Gastrocnemius medialis (tissue), 4 donors: ENCODE data around the gene ITPR3. TPM values are rescaled to one million over a fixed set of nuclear protein-coding genes. Genes with fewer than 3 reads are reported as not detected.

Experiments
- ATAC-seq, 2 donors: fragments of 150-250 bp; one replicate each; pipeline ENCODE4 v1.9.1; 2016
- DNase-seq, 2 donors: peaks; one replicate each; pipeline ENCODE4 v3.0.0-alpha.2; 2019
- H3K27ac ChIP-seq, 4 donors: fragments of 200-600 bp; sonication (generic); 1 replicate in 1 of 4; 2 replicates in 3 of 4; pipeline ENCODE4 v1.5.1; 2016 to 2018; ENCODE audit warnings: mild to moderate bottlenecking in 2 of 4, moderate library complexity in 1 of 4
- H3K27me3 ChIP-seq, 3 donors: fragments of 200-600 bp; sonication (generic) in 2 of 3; 1 replicate in 1 of 3; 2 replicates in 2 of 3; pipeline versions ENCODE4 v1.5.1 to v1.6.0; 2016 to 2019; ENCODE audit warnings: mild to moderate bottlenecking in 1 of 3, moderate library complexity in 1 of 3
- H3K36me3 ChIP-seq, 2 donors: fragments of 200-600 bp; sonication (generic) in 1 of 2; one replicate each; pipeline ENCODE4 v1.5.1; 2017 to 2018
- H3K4me1 ChIP-seq, 2 donors: fragments of 200-600 bp; sonication (generic) in 1 of 2; one replicate each; pipeline ENCODE4 v1.5.1; 2016 to 2017; ENCODE audit warnings: mild to moderate bottlenecking in 2 of 2
- H3K4me3 ChIP-seq, 4 donors: fragments of 200-600 bp; sonication (generic) in 3 of 4; 1 replicate in 1 of 4; 2 replicates in 3 of 4; pipeline ENCODE4 v1.5.1; 2016 to 2019; ENCODE audit warnings: mild to moderate bottlenecking in 2 of 4
- H3K9me3 ChIP-seq, 3 donors: fragments of 200-600 bp; sonication (generic) in 2 of 3; 1 replicate in 1 of 3; 2 replicates in 2 of 3; pipeline ENCODE4 v1.5.1; 2016 to 2019
- CTCF ChIP-seq, 5 experiments: fragments of 450-650 bp in 3 of 5; fragments of 200-600 bp in 2 of 5; sonication (generic) in 2 of 5; IDR thresholded peaks in 4 of 5; conservative IDR thresholded peaks in 1 of 5; 1 replicate in 4 of 5; 2 replicates in 1 of 5; pipeline ENCODE4 v1.5.1; 2016 to 2019; ENCODE audit warnings: antibody characterized with exemption in 5 of 5, mild to moderate bottlenecking in 3 of 5, moderate library complexity in 3 of 5
- POLR2A ChIP-seq, 2 donors: fragments of 450-650 bp; IDR thresholded peaks; one replicate each; pipeline ENCODE4 v1.6.1; 2017; ENCODE audit warnings: antibody characterized with exemption in 2 of 2, mild to moderate bottlenecking in 2 of 2, moderate library complexity in 2 of 2
- in situ Hi-C, 4 donors: fragments of 200-750 bp; cut with MboI; loops; one replicate each; pipeline versions ENCODE4 v1.15.0 to v1.8.0; 2017; ENCODE audit warnings: low sequenced_read_pairs in 4 of 4
- intact Hi-C: fragments of 100-400 bp; cut with DNase I; formaldehyde crosslinking; loops from one replicate; pipeline ENCODE4 v1.15.1; 2023; ENCODE audit warnings: low total_unique reads
- total RNA-seq, 4 donors: library from RNA; depleted of rRNA; stranded (reverse); fragments of >200 nt; gene quantifications; one replicate each; pipeline versions ENCODE4 v1.1.0 to v1.2.3, GENCODE V29; 2016

Gene ITPR3
- total RNA-seq, 4 donors from 2014 or later = 1.9 to 6.8 (median 4.2) TPM

GRCh38 chr6:33677689-33678088 is 56.6 kb downstream of the ITPR3 start:
- ATAC-seq = no peak
- Histone ChIP-seq H3K27ac (no peak overlapping the region), H3K9me3 (no peaks in the 10 kb centered on the region), H3K36me3 (no peaks in the 10 kb centered on the region), H3K27me3 (no peaks in the 10 kb centered on the region), H3K4me3 (no peak overlapping the region), H3K4me1 (peaks cover 0 to 5% of the 10 kb centered on the region in 2 donors)
- intact Hi-C loops = no loop called here
- no peak for DNase-seq
- in situ Hi-C loops = no loop called here
- no peak for TF ChIP-seq POLR2A (IDR thresholded peaks at IDR 0.05)
- no peak for TF ChIP-seq CTCF (IDR thresholded peaks at IDR 0.05 in 4 of 5, conservative IDR thresholded peaks at IDR 0.05 in 1 of 5)

GRCh38 chr6:33678233-33678931 is 57.3 kb downstream of the ITPR3 start:
- Histone ChIP-seq H3K4me1 (peaks cover 0 to under 1% of the 10 kb centered on the region in 2 donors), H3K27ac (no peak overlapping the region), H3K36me3 (no peaks in the 10 kb centered on the region), H3K9me3 (no peaks in the 10 kb centered on the region), H3K4me3 (no peak overlapping the region), H3K27me3 (no peaks in the 10 kb centered on the region)
- no peak for DNase-seq
- TF ChIP-seq CTCF (IDR thresholded peaks at IDR 0.05 in 4 of 5, conservative IDR thresholded peaks at IDR 0.05 in 1 of 5) = no peak
- TF ChIP-seq POLR2A (IDR thresholded peaks at IDR 0.05) = no peak
- ATAC-seq = no peak
- intact Hi-C loops = no loop called here
- in situ Hi-C loops = no loop called here

GRCh38 chr6:33678932-33679490 is 57.9 kb downstream of the ITPR3 start:
- DNase-seq (no peak), ATAC-seq (no peak)
- intact Hi-C loops (no loop called here), in situ Hi-C loops (no loop called here)
- Histone ChIP-seq H3K4me1 (no peaks in the 10 kb centered on the region), H3K36me3 (no peaks in the 10 kb centered on the region), H3K27me3 (no peaks in the 10 kb centered on the region), H3K27ac (no peak overlapping the region), H3K4me3 (no peak overlapping the region), H3K9me3 (no peaks in the 10 kb centered on the region)
- TF ChIP-seq POLR2A (IDR thresholded peaks at IDR 0.05) = no peak
- no peak for TF ChIP-seq CTCF (IDR thresholded peaks at IDR 0.05 in 4 of 5, conservative IDR thresholded peaks at IDR 0.05 in 1 of 5)

- in situ Hi-C loops = no loop called here
- H3K27me3 ChIP-seq = no peaks in the 10 kb centered on the region
Measured at GRCh38 chr6:33679761-33680160, 58.6 kb downstream of the ITPR3 start.

More at GRCh38 chr6:33679761-33680160, 58.6 kb downstream of the ITPR3 start:
- no peak for ATAC-seq
- intact Hi-C loops = no loop called here
- no peaks in the 10 kb centered on the region for H3K4me1 ChIP-seq
- no peaks in the 10 kb centered on the region for H3K9me3 ChIP-seq
- H3K4me3 ChIP-seq = no peak overlapping the region
- TF ChIP-seq CTCF (IDR thresholded peaks at IDR 0.05 in 4 of 5, conservative IDR thresholded peaks at IDR 0.05 in 1 of 5) (no peak), POLR2A (IDR thresholded peaks at IDR 0.05) (no peak)
- no peaks in the 10 kb centered on the region for H3K36me3 ChIP-seq
- no peak for DNase-seq
- H3K27ac ChIP-seq = no peak overlapping the region
